ENCODE measurements around the gene IQGAP1.
A peak's percentile ranks its signal among the peaks of the same experiment; 100 is the strongest.

IQGAP1 gene

GRCh38 chr15:90393040-90393439, 5.0 kb downstream of the IQGAP1 start:
- H3K4me1 ChIP-seq (ENCODE audit: control insufficient read depth, insufficient read depth, low read length), result peaks cover 5% of the 10 kb centered on the region
- H3K9me3 ChIP-seq (ENCODE audit: control insufficient read depth, low read length), result no peaks in the 10 kb centered on the region
- no peak overlapping the region for H3K27ac ChIP-seq (ENCODE audit: insufficient read depth, low read depth, low read length, poor library complexity, severe bottlenecking)
- no peaks in the 10 kb centered on the region for H3K36me3 ChIP-seq (ENCODE audit: control insufficient read depth, insufficient read depth, low read length)
- no peak overlapping the region for H3K4me3 ChIP-seq (ENCODE audit: insufficient read depth, low read depth, low read length)
- H3K27me3 ChIP-seq (ENCODE audit: control insufficient read depth, insufficient read depth, low read length, poor library complexity, severe bottlenecking), result no peaks in the 10 kb centered on the region
- 86 to 100% methylated on average over 1 of the region's 1 CpG for WGBS, 2 experiments

GRCh38 chr15:90394074-90394473, 6.0 kb downstream of the IQGAP1 start:
- Histone ChIP-seq H3K4me1 (ENCODE audit: control insufficient read depth, insufficient read depth, low read length) (peaks cover 2% of the 10 kb centered on the region), H3K9me3 (ENCODE audit: control insufficient read depth, low read length) (no peaks in the 10 kb centered on the region)
- WGBS, 2 experiments, result 95 to 98% methylated on average over 1 of the region's 1 CpG

GRCh38 chr15:90394748-90395442, 6.9 kb downstream of the IQGAP1 start:
- Histone ChIP-seq H3K27me3 (ENCODE audit: control insufficient read depth, insufficient read depth, low read length, poor library complexity, severe bottlenecking) (no peaks in the 10 kb centered on the region), H3K4me3 (ENCODE audit: insufficient read depth, low read depth, low read length) (no peak overlapping the region), H3K9me3 (ENCODE audit: control insufficient read depth, low read length) (no peaks in the 10 kb centered on the region), H3K27ac (ENCODE audit: insufficient read depth, low read depth, low read length, poor library complexity, severe bottlenecking) (no peak overlapping the region), H3K36me3 (ENCODE audit: control insufficient read depth, insufficient read depth, low read length) (no peaks in the 10 kb centered on the region), H3K4me1 (ENCODE audit: control insufficient read depth, insufficient read depth, low read length) (no peaks in the 10 kb centered on the region)
- WGBS, 2 experiments, result 94 to 95% methylated on average over 12 of the region's 12 CpGs

More at GRCh38 chr15:90394074-90394473, 6.0 kb downstream of the IQGAP1 start:
- H3K27ac ChIP-seq (ENCODE audit: insufficient read depth, low read depth, low read length, poor library complexity, severe bottlenecking), result no peak overlapping the region
- H3K4me3 ChIP-seq (ENCODE audit: insufficient read depth, low read depth, low read length), result no peak overlapping the region
- no peaks in the 10 kb centered on the region for H3K36me3 ChIP-seq (ENCODE audit: control insufficient read depth, insufficient read depth, low read length)
- H3K27me3 ChIP-seq (ENCODE audit: control insufficient read depth, insufficient read depth, low read length, poor library complexity, severe bottlenecking), result no peaks in the 10 kb centered on the region

GRCh38 chr15:90396321-90396720, 8.3 kb downstream of the IQGAP1 start:
- Histone ChIP-seq H3K4me1 (ENCODE audit: control insufficient read depth, insufficient read depth, low read length) (no peaks in the 10 kb centered on the region), H3K27me3 (ENCODE audit: control insufficient read depth, insufficient read depth, low read length, poor library complexity, severe bottlenecking) (no peaks in the 10 kb centered on the region), H3K36me3 (ENCODE audit: control insufficient read depth, insufficient read depth, low read length) (no peaks in the 10 kb centered on the region), H3K9me3 (ENCODE audit: control insufficient read depth, low read length) (no peaks in the 10 kb centered on the region), H3K4me3 (ENCODE audit: insufficient read depth, low read depth, low read length) (no peak overlapping the region), H3K27ac (ENCODE audit: insufficient read depth, low read depth, low read length, poor library complexity, severe bottlenecking) (no peak overlapping the region)
- WGBS, 2 experiments, result 88 to 92% methylated on average over 3 to 4 of the region's 4 CpGs

- H3K27ac ChIP-seq (ENCODE audit: insufficient read depth, low read depth, low read length, poor library complexity, severe bottlenecking), result peak overlapping the region; percentile 64
Measured at GRCh38 chr15:90400005-90400758, 12.1 kb downstream of the IQGAP1 start.

GRCh38 chr15:90400759-90401314, 12.8 kb downstream of the IQGAP1 start:
- Histone ChIP-seq H3K4me3 (ENCODE audit: insufficient read depth, low read depth, low read length) (no peak overlapping the region), H3K36me3 (ENCODE audit: control insufficient read depth, insufficient read depth, low read length) (no peaks in the 10 kb centered on the region), H3K4me1 (ENCODE audit: control insufficient read depth, insufficient read depth, low read length) (no peaks in the 10 kb centered on the region), H3K27me3 (ENCODE audit: control insufficient read depth, insufficient read depth, low read length, poor library complexity, severe bottlenecking) (no peaks in the 10 kb centered on the region), H3K27ac (ENCODE audit: insufficient read depth, low read depth, low read length, poor library complexity, severe bottlenecking) (peak overlapping the region; percentile 64), H3K9me3 (ENCODE audit: control insufficient read depth, low read length) (no peaks in the 10 kb centered on the region)
- WGBS, 2 experiments, result 33 to 34% methylated on average over 6 to 7 of the region's 7 CpGs

More at GRCh38 chr15:90400005-90400758, 12.1 kb downstream of the IQGAP1 start:
- H3K4me3 ChIP-seq (ENCODE audit: insufficient read depth, low read depth, low read length), result no peak overlapping the region
- H3K36me3 ChIP-seq (ENCODE audit: control insufficient read depth, insufficient read depth, low read length), result no peaks in the 10 kb centered on the region
- no peaks in the 10 kb centered on the region for H3K9me3 ChIP-seq (ENCODE audit: control insufficient read depth, low read length)
- WGBS, 2 experiments, result 91 to 92% methylated on average over 5 to 6 of the region's 7 CpGs
- H3K27me3 ChIP-seq (ENCODE audit: control insufficient read depth, insufficient read depth, low read length, poor library complexity, severe bottlenecking), result no peaks in the 10 kb centered on the region
- H3K4me1 ChIP-seq (ENCODE audit: control insufficient read depth, insufficient read depth, low read length), result no peaks in the 10 kb centered on the region

- no peaks in the 10 kb centered on the region for H3K36me3 ChIP-seq (ENCODE audit: control insufficient read depth, insufficient read depth, low read length)
- H3K4me1 ChIP-seq (ENCODE audit: control insufficient read depth, insufficient read depth, low read length), result no peaks in the 10 kb centered on the region
- H3K27me3 ChIP-seq (ENCODE audit: control insufficient read depth, insufficient read depth, low read length, poor library complexity, severe bottlenecking), result no peaks in the 10 kb centered on the region
- no peak overlapping the region for H3K4me3 ChIP-seq (ENCODE audit: insufficient read depth, low read depth, low read length)
- H3K27ac ChIP-seq (ENCODE audit: insufficient read depth, low read depth, low read length, poor library complexity, severe bottlenecking), result no peak overlapping the region
- WGBS, 2 experiments, result 59 to 81% methylated on average over 1 of the region's 1 CpG
- H3K9me3 ChIP-seq (ENCODE audit: control insufficient read depth, low read length), result no peaks in the 10 kb centered on the region
Measured at GRCh38 chr15:90401495-90401894, 13.5 kb downstream of the IQGAP1 start.

GRCh38 chr15:90402223-90402622, 14.2 kb downstream of the IQGAP1 start:
- H3K27ac ChIP-seq (ENCODE audit: insufficient read depth, low read depth, low read length, poor library complexity, severe bottlenecking), result no peak overlapping the region
- H3K27me3 ChIP-seq (ENCODE audit: control insufficient read depth, insufficient read depth, low read length, poor library complexity, severe bottlenecking), result no peaks in the 10 kb centered on the region
- no peaks in the 10 kb centered on the region for H3K4me1 ChIP-seq (ENCODE audit: control insufficient read depth, insufficient read depth, low read length)
- H3K36me3 ChIP-seq (ENCODE audit: control insufficient read depth, insufficient read depth, low read length), result no peaks in the 10 kb centered on the region
- H3K4me3 ChIP-seq (ENCODE audit: insufficient read depth, low read depth, low read length), result no peak overlapping the region
- no peaks in the 10 kb centered on the region for H3K9me3 ChIP-seq (ENCODE audit: control insufficient read depth, low read length)

- WGBS, 2 experiments, result 90 to 93% methylated on average over 3 of the region's 3 CpGs
- no peaks in the 10 kb centered on the region for H3K9me3 ChIP-seq (ENCODE audit: control insufficient read depth, low read length)
- H3K36me3 ChIP-seq (ENCODE audit: control insufficient read depth, insufficient read depth, low read length), result no peaks in the 10 kb centered on the region
- H3K4me1 ChIP-seq (ENCODE audit: control insufficient read depth, insufficient read depth, low read length), result no peaks in the 10 kb centered on the region
- no peaks in the 10 kb centered on the region for H3K27me3 ChIP-seq (ENCODE audit: control insufficient read depth, insufficient read depth, low read length, poor library complexity, severe bottlenecking)
- H3K4me3 ChIP-seq (ENCODE audit: insufficient read depth, low read depth, low read length), result no peak overlapping the region
- no peak overlapping the region for H3K27ac ChIP-seq (ENCODE audit: insufficient read depth, low read depth, low read length, poor library complexity, severe bottlenecking)
Measured at GRCh38 chr15:90402767-90403166, 14.7 kb downstream of the IQGAP1 start.

GRCh38 chr15:90405055-90405607, 17.1 kb downstream of the IQGAP1 start:
- Histone ChIP-seq H3K9me3 (ENCODE audit: control insufficient read depth, low read length) (no peaks in the 10 kb centered on the region), H3K4me3 (ENCODE audit: insufficient read depth, low read depth, low read length) (no peak overlapping the region), H3K27ac (ENCODE audit: insufficient read depth, low read depth, low read length, poor library complexity, severe bottlenecking) (no peak overlapping the region), H3K36me3 (ENCODE audit: control insufficient read depth, insufficient read depth, low read length) (no peaks in the 10 kb centered on the region), H3K27me3 (ENCODE audit: control insufficient read depth, insufficient read depth, low read length, poor library complexity, severe bottlenecking) (no peaks in the 10 kb centered on the region), H3K4me1 (ENCODE audit: control insufficient read depth, insufficient read depth, low read length) (no peaks in the 10 kb centered on the region)
- WGBS, 2 experiments, result 78 to 88% methylated on average over 3 of the region's 3 CpGs

All from ectodermal cell (in vitro differentiated cells).